GM18505 (cell line): ENCODE data around the gene DLG2.

Experiments used
- ATAC-seq: cut with Tn5 transposase; IDR thresholded peaks from one replicate; pipeline ENCODE4 v1.9.1; 2021; ENCODE audit not compliant: unreplicated experiment
- POLR2A ChIP-seq: IDR thresholded peaks from 4 replicates; pipeline ENCODE4 v1.6.1; 2011; ENCODE audit warnings: borderline replicate concordance; ENCODE audit not compliant: insufficient read depth, insufficient read length; ENCODE audit errors: extremely low read depth

DLG2 gene

GRCh38 chr11:83480251-83480650, 2146.9 kb downstream of the DLG2 start:
- no peak for TF ChIP-seq POLR2A
- no peak for ATAC-seq

DNA sequence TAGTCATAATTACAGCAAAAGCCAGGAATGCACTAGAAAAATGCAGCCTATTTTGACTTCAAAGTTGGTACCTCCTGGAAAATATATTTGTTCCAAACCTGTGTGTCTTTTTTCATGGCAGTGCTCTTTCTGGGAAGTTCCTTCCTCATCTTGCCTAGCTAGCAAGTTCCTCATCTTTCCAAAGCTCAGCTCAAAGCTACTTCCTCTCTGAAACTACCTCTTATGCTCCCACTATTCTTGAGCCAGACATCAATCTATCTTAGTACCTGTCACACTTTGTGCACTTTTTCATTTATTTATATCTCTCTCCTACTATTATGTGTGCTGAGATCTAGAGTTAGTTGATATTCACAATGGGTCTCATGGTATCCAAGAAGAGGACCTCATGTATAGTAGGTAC, 2149.4 kb downstream of the DLG2 start:
- TF ChIP-seq POLR2A = no peak
- ATAC-seq = no peak

- ATAC-seq = no peak
- TF ChIP-seq POLR2A = no peak
Measured at GRCh38 chr11:83475760-83476159, 2151.4 kb downstream of the DLG2 start.

GRCh38 chr11:83473743-83474142, 2153.4 kb downstream of the DLG2 start:
- no peak for ATAC-seq
- no peak for TF ChIP-seq POLR2A

DNA sequence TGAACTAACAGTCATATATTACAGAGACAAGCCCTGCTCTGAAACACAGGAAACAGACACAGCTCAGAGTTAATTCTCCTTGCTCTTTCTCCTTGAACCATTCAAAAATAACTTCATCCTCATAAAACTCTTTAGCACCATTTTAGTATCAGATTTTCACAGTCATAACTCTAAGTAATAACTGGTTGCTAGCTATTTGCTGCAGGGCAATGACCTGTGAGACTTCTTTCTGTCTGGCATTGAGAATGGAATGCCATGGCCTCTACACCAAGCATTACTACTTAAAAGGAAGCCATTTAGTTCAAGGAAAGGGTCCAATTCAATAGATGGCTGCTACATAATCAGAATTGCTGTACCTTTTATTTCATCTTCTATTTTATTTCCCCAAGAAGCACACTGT, 2154.3 kb downstream of the DLG2 start:
- ATAC-seq = no peak
- no peak for TF ChIP-seq POLR2A

DNA sequence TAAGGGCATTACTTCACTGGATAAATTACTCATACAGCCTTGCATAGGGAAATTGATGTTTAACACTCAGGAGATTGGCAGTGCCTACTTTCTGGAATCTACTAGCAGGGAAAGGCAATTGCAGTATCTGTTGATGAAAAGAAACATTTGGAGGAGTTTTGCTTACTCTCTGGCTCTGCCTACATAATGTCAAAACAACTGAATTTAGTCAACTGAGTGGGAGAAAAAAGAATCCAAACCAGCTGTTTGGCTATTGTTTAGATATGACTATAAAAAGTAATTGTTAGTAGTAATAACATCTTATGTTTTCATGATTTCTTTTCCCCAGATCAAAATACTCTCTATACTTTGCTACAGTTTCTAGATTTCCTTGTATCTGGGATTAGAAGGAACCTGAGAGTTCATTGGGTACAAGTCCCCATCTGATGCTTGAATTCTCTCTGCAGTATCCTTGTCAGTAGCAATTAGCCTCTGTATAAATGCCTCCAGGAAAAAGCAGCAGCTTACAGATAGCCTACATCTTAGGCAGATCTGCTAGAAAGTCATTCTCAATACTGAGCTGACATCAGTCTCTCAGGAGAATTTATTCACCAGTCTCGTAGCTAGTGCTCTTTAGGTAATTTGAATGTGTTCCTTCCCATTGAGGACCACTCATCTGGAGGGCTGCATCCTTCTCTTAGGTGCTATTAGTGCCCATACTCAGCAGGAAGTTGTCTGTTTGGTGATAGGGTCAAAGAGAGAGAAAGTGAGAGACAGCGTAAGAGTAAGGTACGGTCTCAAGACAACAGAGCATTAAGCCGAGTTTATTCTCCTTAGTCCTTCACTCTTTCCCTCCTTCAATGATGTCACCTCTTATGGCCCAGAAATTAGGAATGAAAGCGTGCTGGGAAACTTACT, 2155.1 kb downstream of the DLG2 start:
- no peak for TF ChIP-seq POLR2A
- ATAC-seq = no peak

- ATAC-seq = no peak
Measured at GRCh38 chr11:83467837-83468236, 2159.3 kb downstream of the DLG2 start.

DNA sequence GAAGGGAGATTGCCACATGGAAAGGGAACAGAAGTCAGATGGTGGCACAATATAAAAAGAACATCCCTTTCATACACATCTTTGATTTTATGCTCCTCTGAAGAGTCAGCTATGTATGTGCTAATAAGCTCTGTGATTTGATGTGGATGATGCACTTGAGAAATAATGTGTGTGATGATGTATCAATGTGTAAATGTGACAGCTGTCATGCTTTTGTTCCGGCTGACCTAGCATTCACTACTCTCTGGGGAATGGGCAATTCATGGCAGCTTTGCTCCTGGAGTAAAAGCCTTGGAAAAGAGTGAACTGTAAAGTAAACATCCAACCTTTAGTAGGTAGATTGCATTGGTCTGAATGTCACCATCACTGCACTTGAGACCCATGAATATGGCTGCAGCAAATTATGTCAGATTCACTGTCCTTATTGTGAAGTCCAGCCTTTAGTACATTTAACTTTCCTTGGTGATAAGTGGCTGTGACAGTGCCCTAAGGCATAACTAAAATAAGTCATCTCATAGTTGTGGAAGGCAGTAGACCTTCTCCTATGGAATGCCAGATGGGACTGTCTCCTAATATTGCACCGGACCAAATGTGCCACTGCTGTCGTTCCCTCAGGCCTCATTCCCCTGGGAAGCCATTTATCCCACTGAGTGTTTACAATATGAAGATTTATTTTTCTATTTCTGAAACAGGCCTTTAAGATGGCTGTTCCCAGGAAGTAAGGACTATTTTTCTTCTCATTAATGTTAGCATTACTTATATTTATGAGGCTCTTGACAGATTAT, 2162.8 kb downstream of the DLG2 start:
- no peak for ATAC-seq
- TF ChIP-seq POLR2A = no peak

More at GRCh38 chr11:83467837-83468236, 2159.3 kb downstream of the DLG2 start:
- TF ChIP-seq POLR2A = no peak

DNA sequence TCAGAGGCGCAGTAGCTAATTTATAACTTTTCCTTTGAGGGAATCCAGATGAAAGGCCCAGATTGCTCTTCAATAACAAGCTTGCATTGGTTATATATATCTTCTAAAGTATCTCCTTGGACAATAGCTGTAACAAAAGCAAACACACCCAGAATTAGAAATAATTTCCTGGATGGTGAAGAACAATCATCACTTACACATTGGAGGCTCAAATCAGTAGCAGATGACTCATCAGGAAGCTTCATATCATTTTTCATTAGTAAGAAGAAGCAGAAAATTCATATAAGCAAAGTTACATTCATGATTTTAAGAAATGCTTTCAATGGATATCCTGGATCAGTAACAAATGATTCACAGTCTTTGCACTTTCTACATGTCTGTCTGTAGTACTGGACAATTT, 2167.3 kb downstream of the DLG2 start:
- no peak for TF ChIP-seq POLR2A
- no peak for ATAC-seq

DNA sequence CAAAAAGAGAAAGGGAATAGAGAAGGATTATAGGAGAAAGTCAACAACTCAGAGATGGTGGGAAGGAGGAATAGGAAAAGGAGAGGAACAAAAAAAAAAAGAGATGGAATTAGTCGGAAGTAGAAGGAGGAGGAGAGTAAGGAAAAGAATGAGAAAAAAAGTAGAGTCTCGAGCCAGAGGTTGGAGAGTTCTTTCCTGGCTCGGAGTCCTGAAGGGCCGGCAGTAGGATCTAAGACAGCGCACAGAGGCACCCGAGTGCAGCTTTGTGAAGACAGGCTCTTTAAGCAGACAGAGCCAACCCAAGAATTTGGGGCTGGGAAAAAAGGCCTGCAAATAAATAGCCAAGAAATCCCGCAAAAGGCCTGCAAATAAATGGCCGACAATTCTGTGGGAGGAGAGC, 2170.6 kb downstream of the DLG2 start:
- no peak for TF ChIP-seq POLR2A
- no peak for ATAC-seq

- no peak for ATAC-seq
- TF ChIP-seq POLR2A = no peak
Measured at GRCh38 chr11:83456075-83456474, 2171.1 kb downstream of the DLG2 start.

GRCh38 chr11:83455356-83455755, 2171.8 kb downstream of the DLG2 start:
- no peak for ATAC-seq
- TF ChIP-seq POLR2A = no peak

GRCh38 chr11:83454674-83455073, 2172.5 kb downstream of the DLG2 start:
- TF ChIP-seq POLR2A = no peak

More at GRCh38 chr11:83454674-83455073, 2172.5 kb downstream of the DLG2 start:
- no peak for ATAC-seq
